ENCODE measurements around the gene GTF3C4. TPM values are rescaled to one million over a fixed set of nuclear protein-coding genes. Genes with fewer than 3 reads are reported as not detected.
A peak's percentile ranks its signal among the peaks of the same experiment; 100 is the strongest.

Gene GTF3C4
- total and polyA plus RNA-seq, 2 experiments from 2014 or later, result 4.9 to 13.0 TPM

- Histone ChIP-seq H3F3A (ENCODE audit: insufficient read depth) (0 out of 2 replicates have a peak, but pooled peaks cover 2% of the 10 kb centered on the region), H3K9me3 (ENCODE audit: low read depth) (no peaks in the 10 kb centered on the region), H3K4me1 (ENCODE audit: insufficient read depth) (no peaks in the 10 kb centered on the region), H3K36me3 (ENCODE audit: low read depth) (peaks cover 21% of the 10 kb centered on the region; the same call in 1 of the 2 replicates), H3K4me3 (no peak overlapping the region), H4K20me1 (ENCODE audit: insufficient read depth) (no peaks in the 10 kb centered on the region), H3K27ac (no peak overlapping the region), H2AFZ (no peak overlapping the region), H3K79me2 (ENCODE audit: insufficient read depth) (no peaks in the 10 kb centered on the region), H3K9ac (no peak overlapping the region), H3K27me3 (replicated peaks; ENCODE audit: insufficient read depth) (no peaks in the 10 kb centered on the region), H3K9me2 (ENCODE audit: insufficient read depth) (no peaks in the 10 kb centered on the region), H3K4me2 (ENCODE audit: unreplicated experiment) (no peak overlapping the region)
- no peak for TF ChIP-seq EZH2phosphoT487 (IDR thresholded peaks at IDR 0.05; ENCODE audit: insufficient read depth, low read depth)
- no peak for TF ChIP-seq EZH2 (IDR thresholded peaks at IDR 0.05; ENCODE audit: insufficient read depth, poor library complexity, severe bottlenecking)
- 97% methylated on average over 11 to 12 of the region's 12 CpGs for WGBS, 2 experiments (ENCODE audit: low coverage in 1 of 2, low lambda C conversion rate in 2 of 2, missing lambda C conversion rate in 2 of 2)
- in situ Hi-C loops (cut with MboI), result no loop called here
- no peak for DNase-seq
These were observed 32.9 kb upstream of the GTF3C4 start for GRCh38 chr9:132637351-132637750.

- Histone ChIP-seq H3K79me2 (ENCODE audit: insufficient read depth) (no peaks in the 10 kb centered on the region), H3K27ac (no peak overlapping the region), H3K4me3 (no peak overlapping the region), H3K9me2 (ENCODE audit: insufficient read depth) (no peaks in the 10 kb centered on the region), H3F3A (ENCODE audit: insufficient read depth) (no peaks in the 10 kb centered on the region), H3K27me3 (replicated peaks; ENCODE audit: insufficient read depth) (no peaks in the 10 kb centered on the region), H3K9me3 (ENCODE audit: low read depth) (no peaks in the 10 kb centered on the region), H2AFZ (no peak overlapping the region), H3K36me3 (ENCODE audit: low read depth) (peaks cover 21% of the 10 kb centered on the region; the same call in 1 of the 2 replicates), H4K20me1 (ENCODE audit: insufficient read depth) (no peaks in the 10 kb centered on the region), H3K9ac (no peak overlapping the region), H3K4me2 (ENCODE audit: unreplicated experiment) (no peak overlapping the region), H3K4me1 (ENCODE audit: insufficient read depth) (no peaks in the 10 kb centered on the region)
- DNase-seq, result no peak
- WGBS, 2 experiments (ENCODE audit: low coverage in 1 of 2, low lambda C conversion rate in 2 of 2, missing lambda C conversion rate in 2 of 2), result 97 to 99% methylated on average over 12 of the region's 12 CpGs
- no peak for TF ChIP-seq EZH2 (IDR thresholded peaks at IDR 0.05; ENCODE audit: insufficient read depth, poor library complexity, severe bottlenecking)
- no peak for TF ChIP-seq EZH2phosphoT487 (IDR thresholded peaks at IDR 0.05; ENCODE audit: insufficient read depth, low read depth)
- in situ Hi-C loops (cut with MboI), result no loop called here
These were observed 32.5 kb upstream of the GTF3C4 start for GRCh38 chr9:132637801-132638200.

- H3K4me2 ChIP-seq (ENCODE audit: unreplicated experiment), result no peak overlapping the region
- H3K27ac ChIP-seq, result no peak overlapping the region
- H2AFZ ChIP-seq, result no peak overlapping the region
- H4K20me1 ChIP-seq (ENCODE audit: insufficient read depth), result no peaks in the 10 kb centered on the region
- no peaks in the 10 kb centered on the region for H3K79me2 ChIP-seq (ENCODE audit: insufficient read depth)
- no peaks in the 10 kb centered on the region for H3K9me3 ChIP-seq (ENCODE audit: low read depth)
- H3K9ac ChIP-seq, result no peak overlapping the region
- H3F3A ChIP-seq (ENCODE audit: insufficient read depth), result no peaks in the 10 kb centered on the region
- WGBS, 2 experiments (ENCODE audit: low coverage in 1 of 2, low lambda C conversion rate in 2 of 2, missing lambda C conversion rate in 2 of 2), result 85 to 87% methylated on average over 5 of the region's 5 CpGs
- DNase-seq, result peak; percentile 23
- TF ChIP-seq EZH2phosphoT487 (IDR thresholded peaks at IDR 0.05; ENCODE audit: insufficient read depth, low read depth) (no peak), EZH2 (IDR thresholded peaks at IDR 0.05; ENCODE audit: insufficient read depth, poor library complexity, severe bottlenecking) (no peak)
- H3K4me1 ChIP-seq (ENCODE audit: insufficient read depth), result no peaks in the 10 kb centered on the region
- H3K36me3 ChIP-seq (ENCODE audit: low read depth), result peaks cover 21% of the 10 kb centered on the region; the same call in 1 of the 2 replicates
- no peaks in the 10 kb centered on the region for H3K9me2 ChIP-seq (ENCODE audit: insufficient read depth)
- H3K4me3 ChIP-seq, result no peak overlapping the region
- no peaks in the 10 kb centered on the region for H3K27me3 ChIP-seq (replicated peaks; ENCODE audit: insufficient read depth)
- in situ Hi-C loops (cut with MboI), result no loop called here
These were observed 32.0 kb upstream of the GTF3C4 start for GRCh38 chr9:132638240-132638639.

- H3K27me3 ChIP-seq (replicated peaks; ENCODE audit: insufficient read depth), result no peaks in the 10 kb centered on the region
- H3K9me3 ChIP-seq (ENCODE audit: low read depth), result no peaks in the 10 kb centered on the region
- no peak overlapping the region for H2AFZ ChIP-seq
- H3K4me2 ChIP-seq (ENCODE audit: unreplicated experiment), result no peak overlapping the region
- H3K4me3 ChIP-seq, result no peak overlapping the region
- no peaks in the 10 kb centered on the region for H4K20me1 ChIP-seq (ENCODE audit: insufficient read depth)
- no peaks in the 10 kb centered on the region for H3K9me2 ChIP-seq (ENCODE audit: insufficient read depth)
- no peak overlapping the region for H3K9ac ChIP-seq
- DNase-seq, result no peak
- H3F3A ChIP-seq (ENCODE audit: insufficient read depth), result no peaks in the 10 kb centered on the region
- H3K36me3 ChIP-seq (ENCODE audit: low read depth), result peaks cover 24% of the 10 kb centered on the region; the same call in 1 of the 2 replicates
- no peak overlapping the region for H3K27ac ChIP-seq
- WGBS, 2 experiments (ENCODE audit: low coverage in 1 of 2, low lambda C conversion rate in 2 of 2, missing lambda C conversion rate in 2 of 2), result 98% methylated on average over 5 of the region's 5 CpGs
- in situ Hi-C loops (cut with MboI), result no loop called here
- no peaks in the 10 kb centered on the region for H3K79me2 ChIP-seq (ENCODE audit: insufficient read depth)
- TF ChIP-seq EZH2phosphoT487 (IDR thresholded peaks at IDR 0.05; ENCODE audit: insufficient read depth, low read depth) (no peak), EZH2 (IDR thresholded peaks at IDR 0.05; ENCODE audit: insufficient read depth, poor library complexity, severe bottlenecking) (no peak)
- no peaks in the 10 kb centered on the region for H3K4me1 ChIP-seq (ENCODE audit: insufficient read depth)
These were observed 30.9 kb upstream of the GTF3C4 start for GRCh38 chr9:132639322-132639721.

- 84 to 86% methylated on average over 4 of the region's 4 CpGs for WGBS, 2 experiments (ENCODE audit: low coverage in 1 of 2, low lambda C conversion rate in 2 of 2, missing lambda C conversion rate in 2 of 2)
- Histone ChIP-seq H4K20me1 (ENCODE audit: insufficient read depth) (no peaks in the 10 kb centered on the region), H3K4me3 (no peak overlapping the region), H2AFZ (no peak overlapping the region), H3K79me2 (ENCODE audit: insufficient read depth) (no peaks in the 10 kb centered on the region), H3K9ac (no peak overlapping the region), H3K4me1 (ENCODE audit: insufficient read depth) (no peaks in the 10 kb centered on the region), H3K9me3 (ENCODE audit: low read depth) (no peaks in the 10 kb centered on the region), H3K4me2 (ENCODE audit: unreplicated experiment) (no peak overlapping the region), H3K36me3 (ENCODE audit: low read depth) (peaks cover 42% of the 10 kb centered on the region), H3K27me3 (replicated peaks; ENCODE audit: insufficient read depth) (no peaks in the 10 kb centered on the region), H3K27ac (no peak overlapping the region), H3F3A (ENCODE audit: insufficient read depth) (no peaks in the 10 kb centered on the region), H3K9me2 (ENCODE audit: insufficient read depth) (no peaks in the 10 kb centered on the region)
- in situ Hi-C loops (cut with MboI), result no loop called here
- no peak for DNase-seq
- TF ChIP-seq EZH2phosphoT487 (IDR thresholded peaks at IDR 0.05; ENCODE audit: insufficient read depth, low read depth), result no peak
- no peak for TF ChIP-seq EZH2 (IDR thresholded peaks at IDR 0.05; ENCODE audit: insufficient read depth, poor library complexity, severe bottlenecking)
These were observed 29.0 kb upstream of the GTF3C4 start for GRCh38 chr9:132641216-132641615.

Data from GM23248 (cell line).